Stimulated activated naive CD4-positive, alpha-beta T cell (primary cell): ENCODE results near the gene KSR1.
"Not testable (repeated sequence)": the region's sequence is repeated elsewhere in the genome, so short reads cannot be mapped to it uniquely, and the experiment has no call there.

ENCODE experiments used
- DNase-seq, 6 experiments: peaks; one replicate each; lab custom pipeline; 2025; lab: John Stamatoyannopoulos, UW

The KSR1 gene

GRCh38 chr17:27426471-27426870 lies 29.8 kb upstream of the KSR1 start:
- peak in 1 of 6 experiments; percentile 3 for DNase-seq

DNA sequence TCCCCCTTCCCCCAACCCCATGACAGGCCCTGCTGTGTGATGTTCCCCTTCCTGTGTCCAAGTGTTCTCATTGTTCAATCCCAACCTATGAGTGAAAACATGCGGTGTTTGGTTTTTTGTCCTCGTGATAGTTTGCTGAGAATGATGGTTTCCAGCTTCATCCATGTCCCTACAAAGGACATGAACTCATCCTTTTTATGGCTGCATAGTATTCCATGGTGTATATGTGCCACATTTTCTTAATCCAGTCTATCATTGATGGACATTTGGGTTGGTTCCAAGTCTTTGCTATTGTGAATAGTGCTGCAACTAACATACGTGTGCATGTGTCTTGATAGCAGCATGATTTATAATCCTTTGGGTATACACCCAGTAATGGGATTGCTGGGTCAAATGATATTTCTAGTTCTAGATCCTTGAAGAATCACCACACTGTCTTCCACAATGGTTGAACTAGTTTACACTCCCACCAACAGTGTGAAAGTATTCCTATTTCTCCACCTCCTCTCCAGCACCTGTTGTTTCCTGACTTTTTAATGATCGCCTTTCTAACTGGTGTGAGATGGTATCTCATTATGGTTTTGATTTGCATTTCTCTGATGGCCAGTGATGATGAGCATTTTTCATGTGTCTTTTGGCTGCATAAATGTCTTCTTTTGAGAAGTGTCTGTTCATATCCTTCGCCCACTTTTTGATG lies 28.9 kb upstream of the KSR1 start:
- not testable (repeated sequence) for DNase-seq

DNA sequence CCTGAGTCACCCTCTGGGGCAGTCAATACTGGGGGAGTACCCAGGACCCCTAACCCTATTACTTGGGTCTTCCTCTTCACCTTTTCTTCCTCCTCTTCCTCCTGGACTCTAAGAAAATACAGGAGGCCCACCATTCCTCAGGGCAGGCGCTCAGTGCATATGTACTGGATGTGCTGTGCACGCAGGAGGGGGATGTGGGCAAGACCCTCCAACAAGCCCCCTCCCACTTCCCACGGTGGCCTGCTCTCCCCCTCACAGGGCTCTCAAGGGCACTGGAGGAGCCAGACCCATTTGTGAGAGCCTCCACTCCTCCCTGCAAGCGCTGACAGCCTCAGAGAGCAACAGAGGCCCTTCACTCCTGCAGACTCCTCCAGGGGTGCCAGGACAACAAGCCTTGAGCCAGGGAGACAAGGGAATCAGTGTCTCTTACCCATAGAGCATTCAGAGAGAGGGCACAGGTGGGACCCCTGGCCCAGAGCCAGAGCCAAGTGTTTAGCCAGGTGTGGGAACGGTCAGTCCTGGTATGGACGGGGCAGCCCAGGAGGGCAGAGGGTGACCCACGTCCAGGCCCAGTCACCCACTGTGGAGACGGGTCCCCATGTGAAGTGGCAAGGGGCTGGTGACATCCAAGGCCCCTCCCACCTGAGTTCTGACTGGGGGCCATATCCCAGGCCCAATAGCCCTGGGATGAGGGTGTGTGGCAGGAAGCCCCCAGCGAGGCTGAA lies 27.3 kb upstream of the KSR1 start:
- DNase-seq = no peak

DNA sequence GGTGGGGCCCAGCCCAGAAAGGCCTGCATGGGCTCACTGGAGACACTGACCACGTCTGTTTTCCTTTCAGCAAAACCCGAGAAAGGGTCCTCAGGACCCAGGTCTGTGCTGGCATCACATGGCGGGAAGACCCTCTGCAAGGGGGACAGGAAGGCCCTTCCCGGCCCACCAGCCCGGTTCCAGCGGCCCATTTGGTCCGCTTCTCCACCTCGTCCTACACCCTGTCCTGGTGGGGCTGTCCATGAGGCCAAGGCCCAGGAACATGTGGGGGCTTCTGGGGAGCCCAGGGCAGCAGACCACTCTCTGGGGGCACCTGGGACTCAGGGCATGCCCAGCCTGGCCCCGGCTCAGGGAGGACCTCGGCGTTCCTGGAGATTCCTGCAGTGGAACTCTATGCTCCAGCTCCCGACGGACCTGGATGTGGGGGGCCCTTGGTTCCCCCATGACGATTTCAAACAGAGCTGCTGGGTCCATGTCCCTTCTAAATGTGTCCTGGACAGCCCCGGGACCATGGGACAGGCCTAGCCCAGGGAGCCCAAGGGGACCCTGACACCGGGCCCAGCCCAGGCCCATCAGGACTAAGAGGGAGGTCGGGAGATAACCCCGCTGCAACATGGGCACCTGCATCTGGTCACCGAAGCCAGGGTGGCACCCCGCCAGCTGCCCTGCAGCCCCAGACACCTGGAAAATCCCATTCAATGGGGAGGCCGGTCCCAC lies 26.4 kb upstream of the KSR1 start:
- no peak for DNase-seq

GRCh38 chr17:27430383-27430840 lies 25.8 kb upstream of the KSR1 start:
- DNase-seq = no peak

DNA sequence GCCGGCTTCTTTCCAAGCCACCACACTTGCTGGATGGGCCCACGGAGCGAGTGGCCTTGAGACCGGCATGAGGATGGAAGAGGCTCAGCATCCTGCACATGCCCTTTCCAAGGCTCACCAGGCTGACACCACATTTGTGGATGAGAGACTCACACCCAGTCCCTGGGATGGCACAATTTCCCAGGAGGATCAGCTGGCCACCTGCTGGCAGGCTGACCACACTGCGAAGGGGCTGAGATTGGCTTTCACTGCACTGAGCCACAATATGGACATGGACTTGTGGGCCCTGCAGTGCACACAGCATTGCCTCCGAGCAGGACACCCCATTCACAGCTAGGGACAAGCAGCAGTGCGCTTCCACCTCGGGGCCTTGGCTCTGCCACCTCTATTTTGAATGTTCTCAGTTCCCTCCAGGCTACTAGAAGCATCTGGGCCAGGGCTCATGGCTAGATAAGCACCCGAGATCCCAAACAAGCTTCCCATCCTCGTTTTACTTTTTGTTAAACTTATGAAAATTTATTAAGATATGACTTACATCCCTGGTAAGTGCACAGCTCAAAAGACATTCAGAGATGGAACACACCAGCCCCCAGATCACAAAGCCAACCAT lies 25.3 kb upstream of the KSR1 start:
- no peak for DNase-seq

DNA sequence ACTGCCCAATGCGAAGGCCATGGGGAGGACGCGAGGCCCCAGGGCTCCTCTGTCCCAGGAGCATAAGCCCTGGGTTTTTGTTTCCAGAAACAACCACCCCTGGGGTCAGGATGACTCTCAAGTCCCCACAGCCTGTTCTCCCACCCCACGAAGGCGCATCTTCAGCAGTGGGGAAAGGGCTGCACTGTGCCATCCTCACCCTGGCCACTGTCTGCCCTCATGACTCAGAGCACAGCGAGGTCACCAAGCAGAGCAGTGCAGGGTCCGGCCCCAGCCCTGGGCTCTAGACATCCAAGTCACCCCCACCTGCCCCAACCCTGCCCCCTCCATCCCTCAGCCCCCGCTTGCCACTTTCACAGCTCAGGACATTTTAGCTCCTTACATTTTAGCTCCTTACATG lies 22.7 kb upstream of the KSR1 start:
- no peak for DNase-seq

GRCh38 chr17:27435431-27436070 lies 20.7 kb upstream of the KSR1 start:
- not testable (repeated sequence) for DNase-seq

- no peak for DNase-seq
Measured at GRCh38 chr17:27438348-27438998, 17.8 kb upstream of the KSR1 start.

DNA sequence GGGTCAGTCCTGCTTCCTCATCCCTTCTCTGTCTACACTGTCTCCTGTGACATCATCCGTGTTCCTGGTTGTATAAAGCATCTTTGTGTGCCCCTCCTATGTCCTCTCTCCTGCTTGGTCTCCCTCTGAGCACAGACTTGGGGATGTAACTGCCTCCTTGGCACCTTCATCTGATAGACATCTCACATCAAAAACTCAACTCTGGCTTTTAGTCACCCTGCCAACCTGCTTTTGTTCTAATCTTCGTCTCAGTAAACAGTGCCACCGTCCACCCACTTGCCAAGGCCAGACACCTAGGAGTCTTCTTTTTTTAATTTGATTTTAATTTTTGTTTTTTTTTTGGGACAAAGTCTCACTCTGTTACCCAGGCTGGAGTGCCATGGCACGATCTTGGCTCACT lies 16.9 kb upstream of the KSR1 start:
- no peak for DNase-seq

DNA sequence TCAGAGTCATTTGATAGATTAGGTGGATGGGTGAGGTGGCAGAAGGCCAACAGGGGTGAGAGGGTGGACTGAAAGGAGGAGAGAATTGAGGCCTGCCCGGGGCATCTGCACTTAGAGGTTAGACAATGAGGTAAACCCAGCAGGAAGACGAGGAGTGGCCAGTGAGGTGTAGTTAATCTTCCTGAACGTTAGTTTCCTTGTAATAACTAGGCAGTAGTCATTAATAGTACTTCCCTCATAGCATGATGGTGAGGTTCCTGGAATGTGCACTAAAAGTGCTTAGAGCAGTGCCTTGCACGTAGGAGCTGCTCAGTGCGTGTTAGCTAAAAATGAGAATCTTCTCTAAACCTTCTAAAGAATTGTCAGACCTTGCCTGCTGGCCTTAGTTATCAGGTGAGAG lies 13.5 kb upstream of the KSR1 start:
- no peak for DNase-seq

GRCh38 chr17:27443491-27443890 lies 12.8 kb upstream of the KSR1 start:
- no peak for DNase-seq

DNA sequence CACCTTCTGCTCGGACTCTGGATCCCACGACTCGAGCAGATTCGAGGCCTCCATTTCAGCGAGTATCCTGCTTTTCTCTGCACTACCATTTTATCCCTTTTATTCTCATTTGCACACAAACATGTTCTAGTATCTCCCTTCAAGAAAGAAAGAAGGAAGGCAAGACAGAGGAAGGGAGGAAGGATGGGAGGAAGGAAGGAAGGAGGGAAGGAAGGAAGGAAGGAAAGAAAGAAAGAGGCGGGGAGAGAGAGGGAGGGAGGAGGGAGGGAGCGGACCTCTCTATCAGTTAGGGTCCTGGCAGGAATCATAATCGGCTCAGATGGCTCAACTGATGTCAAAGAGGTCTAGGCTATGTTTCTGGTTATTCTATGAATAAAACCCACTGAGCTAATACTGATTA lies 10.3 kb upstream of the KSR1 start:
- DNase-seq = no peak

DNA sequence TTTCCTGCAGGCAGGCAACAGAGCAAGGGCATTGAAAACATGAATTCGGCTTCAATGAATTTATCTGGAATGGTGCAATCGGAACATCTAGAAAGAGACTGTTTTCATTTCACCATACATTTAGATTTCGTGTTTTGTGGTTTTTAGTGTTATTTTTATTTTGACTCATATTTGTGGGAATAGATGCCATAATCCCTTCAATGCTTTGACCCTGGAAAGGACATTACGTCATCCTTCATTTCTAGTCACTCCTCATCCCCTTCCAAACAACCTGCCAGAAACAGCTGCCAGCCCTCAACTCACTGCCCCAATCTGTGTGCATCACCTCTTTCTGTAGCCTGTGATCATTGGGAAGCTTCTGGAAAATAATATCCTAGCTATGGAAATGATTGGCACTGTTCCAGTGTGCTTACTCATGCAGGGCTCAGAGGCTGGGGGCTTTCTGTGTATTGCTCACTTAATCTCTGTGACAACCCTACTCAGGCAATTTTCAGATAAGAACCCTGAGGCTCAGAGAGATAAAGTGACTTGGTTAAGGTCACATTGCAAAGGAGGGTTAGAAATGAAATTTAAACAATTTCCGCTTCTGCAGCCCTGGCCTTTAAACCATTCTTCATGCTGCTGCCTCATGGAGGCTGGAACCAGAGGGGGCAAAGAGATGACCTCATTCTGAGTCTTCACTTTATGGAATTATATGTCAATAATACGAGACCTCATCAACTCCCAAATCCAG lies 9.5 kb upstream of the KSR1 start:
- no peak for DNase-seq

GRCh38 chr17:27448534-27448933 lies 7.7 kb upstream of the KSR1 start:
- not testable (repeated sequence) for DNase-seq

DNA sequence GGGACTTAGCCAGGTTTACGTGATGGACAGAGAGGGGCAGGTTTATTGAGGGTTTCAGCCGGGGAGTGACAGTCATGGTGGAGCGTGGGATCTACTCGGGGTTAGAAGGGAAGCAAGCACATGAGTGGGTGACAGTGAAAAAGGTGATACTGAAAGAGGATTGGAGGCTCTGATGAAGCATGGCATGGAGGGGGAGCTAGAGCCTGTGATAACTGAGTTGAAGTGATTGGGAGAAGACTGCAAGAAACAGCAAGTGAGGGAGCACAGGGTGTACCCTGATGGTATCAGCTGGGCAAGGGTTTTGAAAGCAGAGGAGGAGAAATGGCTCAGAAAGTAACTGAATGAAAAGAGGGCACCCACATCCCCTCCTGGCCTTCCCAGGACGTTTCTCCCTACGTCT lies 6.7 kb upstream of the KSR1 start:
- DNase-seq = no peak

DNA sequence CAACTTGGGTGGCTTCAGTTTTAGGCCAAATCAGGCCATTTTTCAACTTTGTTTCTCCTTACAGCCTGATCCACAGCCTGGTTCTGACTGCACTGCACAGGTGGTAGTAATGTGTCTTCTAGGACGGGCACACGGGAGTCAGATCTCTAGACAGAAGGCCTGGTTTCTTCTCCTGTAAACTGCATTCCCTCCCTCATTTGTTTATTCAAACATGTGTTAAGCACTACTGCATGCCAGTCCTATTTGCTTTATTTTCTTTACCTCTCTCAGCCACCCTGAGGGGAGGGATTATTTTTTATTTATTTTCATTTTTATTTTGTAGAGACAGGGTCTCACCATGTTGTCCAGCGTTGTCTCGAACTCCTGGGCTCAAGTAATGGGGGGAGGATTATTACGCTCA lies 6.3 kb upstream of the KSR1 start:
- no peak for DNase-seq

GRCh38 chr17:27450416-27450815 lies 5.8 kb upstream of the KSR1 start:
- DNase-seq = no peak

DNA sequence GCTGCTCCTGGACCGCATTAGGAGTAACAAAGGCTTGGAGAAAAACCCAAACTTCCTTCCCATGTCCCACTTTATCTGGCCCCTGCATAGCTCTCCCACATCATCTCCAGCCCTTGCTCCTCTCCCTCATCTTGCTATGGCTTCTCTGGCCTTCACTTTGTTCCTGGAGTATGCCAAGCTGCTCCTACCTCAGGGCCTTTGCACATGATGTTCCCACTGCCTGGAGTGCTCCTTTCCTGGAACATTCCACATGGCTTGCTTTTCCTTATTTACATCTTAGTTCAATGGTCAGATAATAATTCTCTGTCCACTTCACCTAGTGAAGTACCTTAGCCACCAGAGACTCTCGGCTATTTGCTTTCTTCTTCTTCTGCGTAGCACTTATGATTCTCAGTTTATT lies 4.3 kb upstream of the KSR1 start:
- DNase-seq = no peak

DNA sequence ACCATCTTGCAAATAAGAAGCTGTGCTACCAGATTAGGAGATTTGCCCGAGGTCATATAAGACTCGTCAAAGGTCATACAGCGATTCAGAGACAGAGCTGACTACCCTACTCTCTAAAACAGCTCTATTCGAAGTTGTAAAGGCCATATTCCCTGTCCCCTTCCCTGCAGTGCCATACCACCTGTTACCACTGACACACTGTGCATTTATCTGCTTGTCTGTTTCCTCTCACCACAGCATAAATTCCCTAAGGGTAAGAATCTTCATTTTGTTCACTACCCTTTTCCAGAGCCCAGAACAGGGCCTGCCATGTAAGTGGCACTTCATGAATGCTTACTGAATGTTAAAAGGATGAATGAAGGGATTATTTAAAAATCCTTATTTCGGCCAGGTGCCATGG lies 3.4 kb upstream of the KSR1 start:
- DNase-seq = no peak

- DNase-seq = no peak
Measured at GRCh38 chr17:27453471-27453870, 2.8 kb upstream of the KSR1 start.
